Stimulated activated CD8-positive, alpha-beta memory T cell treated with anti-CD3 and anti-CD28 coated beads, Interleukin-15, amount 100 ng/mL, for 48 hours (primary cell): Measurements from ENCODE around the gene CNTN5.

Experiments used
- DNase-seq, 2 donors: peaks; one replicate each; pipeline ENCODE4 v3.0.0-alpha.2; 2020; ENCODE audit warnings: low read depth in 2 of 2

Gene CNTN5

GRCh38 chr11:99383648-99384245, 363.0 kb downstream of the CNTN5 start:
- no peak for DNase-seq

GRCh38 chr11:99391245-99391644, 370.5 kb downstream of the CNTN5 start:
- DNase-seq, result no peak

DNA sequence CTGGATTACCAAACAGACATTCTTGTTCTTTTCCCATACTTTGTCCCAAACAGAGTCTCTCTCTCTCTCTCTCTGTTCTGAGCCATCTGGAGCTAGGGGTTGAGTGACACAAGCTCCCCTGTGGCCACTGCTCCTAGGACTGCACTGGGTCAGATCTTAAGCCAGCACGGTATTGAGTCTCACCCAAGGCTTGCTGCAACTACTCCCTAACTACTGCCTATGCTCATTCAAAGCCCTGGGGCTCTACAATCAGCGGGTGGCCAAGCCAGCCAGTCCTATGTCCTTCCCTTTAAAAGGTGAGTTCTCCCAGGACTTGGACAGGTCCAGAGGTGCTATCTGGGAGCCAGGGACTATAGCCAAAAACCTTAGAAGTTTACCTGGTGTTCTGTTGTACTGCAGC, 385.6 kb downstream of the CNTN5 start:
- no peak for DNase-seq

DNA sequence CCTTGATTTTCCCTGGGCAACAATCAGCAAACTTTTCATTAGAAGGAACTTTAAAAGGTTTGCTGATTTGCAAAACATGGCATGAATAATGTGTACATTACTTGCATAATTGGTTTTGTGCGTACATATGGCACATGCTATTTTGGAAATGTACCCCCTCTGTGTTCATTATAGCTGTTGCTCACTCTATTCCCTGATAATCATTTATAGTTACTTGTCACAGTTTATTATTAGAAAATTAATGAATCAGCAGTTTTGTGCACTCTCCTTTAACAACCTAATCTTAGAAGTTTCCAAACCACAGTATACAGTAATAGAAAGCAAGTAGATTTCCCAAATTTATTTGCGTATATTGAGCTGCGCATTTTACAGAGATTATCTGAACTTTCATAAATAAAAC, 389.9 kb downstream of the CNTN5 start:
- DNase-seq, result no peak

DNA sequence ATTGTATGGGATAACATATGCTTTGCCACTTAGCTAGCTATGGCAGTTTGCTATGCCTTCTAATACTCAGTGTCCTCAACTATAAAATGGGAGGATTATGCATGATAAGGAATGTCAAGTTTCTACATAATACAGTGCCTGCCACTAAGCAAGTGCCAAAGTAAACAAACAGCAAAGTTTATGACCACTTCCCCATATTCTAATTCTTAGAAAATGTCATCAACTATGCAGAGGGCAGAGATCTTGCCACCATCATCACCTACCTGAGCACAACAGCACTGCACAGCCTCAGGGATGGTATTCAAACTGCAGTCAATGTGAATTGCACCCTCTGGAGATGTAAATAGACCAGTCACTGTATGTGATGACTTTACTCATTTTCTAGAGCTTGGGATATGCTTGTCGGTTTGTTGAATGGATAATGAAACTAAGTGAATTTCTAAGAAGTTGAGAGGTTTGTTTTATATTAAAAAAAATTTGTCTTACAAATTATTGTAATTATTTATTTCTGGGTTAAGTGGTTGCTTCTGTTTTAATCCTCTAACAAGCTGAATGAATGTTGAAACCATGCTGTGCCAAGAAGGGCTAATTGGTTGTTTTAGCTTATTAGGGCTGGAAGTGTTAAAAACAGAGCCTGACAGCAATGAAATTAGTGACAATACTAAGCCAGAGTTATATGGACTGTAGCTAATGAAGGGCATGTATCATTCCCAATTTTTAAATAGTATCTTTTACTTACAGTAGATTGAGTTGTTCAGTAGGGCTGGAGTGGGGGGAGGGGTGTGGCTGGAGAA, 398.4 kb downstream of the CNTN5 start:
- no peak for DNase-seq

DNA sequence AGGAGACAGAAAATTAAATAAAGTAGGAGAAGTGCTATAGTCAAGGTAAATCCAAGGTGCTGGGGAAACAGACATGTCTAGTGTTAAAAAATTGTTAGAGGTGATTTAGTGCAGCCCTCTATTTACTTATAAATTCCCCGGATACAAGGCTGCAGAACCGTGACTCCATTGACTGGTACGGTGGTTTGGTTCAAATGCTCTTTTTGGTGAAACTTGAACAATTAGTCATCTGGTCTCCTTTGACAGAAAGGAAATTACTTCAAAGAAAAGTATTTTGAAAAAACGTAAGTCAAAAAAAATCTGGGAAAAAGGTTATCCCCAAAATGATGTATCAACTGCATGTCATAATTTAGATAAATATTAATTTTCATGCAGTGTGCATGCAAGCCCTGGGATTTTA, 399.2 kb downstream of the CNTN5 start:
- DNase-seq, result no peak

- no peak for DNase-seq
These were observed 402.1 kb downstream of the CNTN5 start for GRCh38 chr11:99422581-99423427.

DNA sequence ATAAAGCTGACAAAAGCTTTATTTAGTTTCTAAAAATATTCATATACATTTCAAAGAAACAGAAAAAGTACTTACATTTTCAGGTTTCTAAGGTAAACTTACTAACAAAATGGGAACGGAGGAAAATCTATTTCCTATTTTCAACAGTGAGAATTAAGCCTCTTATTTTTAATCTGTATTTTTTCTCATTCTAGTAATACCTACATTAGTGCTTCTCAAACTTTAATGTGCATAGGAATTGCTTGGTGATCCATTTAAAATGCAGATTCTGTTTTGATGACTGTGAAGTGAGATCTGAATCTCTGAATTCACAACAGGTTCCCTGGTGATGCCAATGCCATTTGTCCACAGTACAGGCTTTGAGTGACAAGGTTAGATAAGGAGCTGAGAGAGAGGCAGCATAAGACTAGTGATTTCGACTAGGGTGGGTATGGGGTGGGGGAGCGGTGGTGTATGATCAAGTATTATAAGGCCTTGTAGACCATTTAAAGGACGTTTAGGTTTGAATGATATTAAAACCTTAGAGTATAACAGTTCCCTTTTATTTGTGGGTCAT, 402.8 kb downstream of the CNTN5 start:
- no peak for DNase-seq

DNA sequence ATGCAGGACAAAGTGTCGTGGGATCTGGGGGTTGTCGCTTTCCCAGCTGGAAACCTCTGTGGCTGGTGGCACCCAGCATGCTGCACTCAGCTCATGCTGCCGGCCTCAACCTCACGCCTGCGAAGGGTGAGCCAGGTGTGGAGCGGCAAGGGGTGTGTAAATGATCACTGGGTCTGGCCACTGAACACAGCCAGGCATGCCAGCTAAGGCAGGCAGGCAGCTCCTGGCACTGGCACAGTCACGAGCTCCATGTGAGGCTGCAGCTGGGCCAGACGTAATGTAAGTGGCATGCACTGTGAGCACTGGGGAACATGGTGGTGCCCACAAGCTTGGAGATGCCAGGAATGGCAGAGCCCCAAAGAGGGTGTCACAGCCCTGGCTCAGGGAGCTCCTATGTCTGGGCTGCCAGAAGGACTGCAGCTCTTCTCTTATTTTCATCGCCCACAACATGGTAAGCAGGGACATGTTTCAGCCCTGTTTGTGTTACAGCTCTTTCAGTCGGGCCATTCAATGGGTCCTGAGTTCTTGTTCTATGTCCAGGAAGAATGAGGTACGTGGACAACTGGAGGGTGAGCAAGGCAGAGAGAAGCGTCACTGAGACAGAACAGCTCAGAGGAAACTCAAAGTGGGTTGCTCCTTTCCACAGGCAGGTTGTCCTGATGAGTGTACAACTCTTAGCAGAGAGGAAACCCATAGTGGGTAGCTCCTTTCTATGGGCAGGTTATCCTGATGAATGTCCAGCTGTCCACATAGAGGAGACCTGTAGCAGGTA, 403.8 kb downstream of the CNTN5 start:
- no peak for DNase-seq

DNA sequence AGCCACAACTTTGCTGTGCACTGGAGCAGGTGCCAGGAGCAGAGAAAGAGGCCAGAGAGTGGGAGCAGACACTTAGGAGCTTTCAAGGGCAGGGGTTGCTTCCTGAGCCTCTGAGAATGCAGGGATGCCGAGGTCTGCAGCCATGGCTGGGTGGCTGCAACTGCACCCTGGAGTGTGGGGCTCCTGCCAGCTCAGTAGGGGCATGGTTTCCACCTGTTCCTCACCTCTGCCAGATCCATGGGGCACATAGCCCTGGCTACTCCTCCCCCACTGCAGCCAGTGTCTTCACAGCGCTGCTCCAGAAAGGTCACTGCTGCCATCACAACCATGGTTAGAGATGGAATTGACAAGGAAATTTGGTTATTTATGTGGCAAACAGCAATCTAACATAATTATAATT, 404.8 kb downstream of the CNTN5 start:
- no peak for DNase-seq

- no peak for DNase-seq
These were observed 411.9 kb downstream of the CNTN5 start for GRCh38 chr11:99432677-99433076.

- no peak for DNase-seq
These were observed 422.5 kb downstream of the CNTN5 start for GRCh38 chr11:99443276-99443675.

DNA sequence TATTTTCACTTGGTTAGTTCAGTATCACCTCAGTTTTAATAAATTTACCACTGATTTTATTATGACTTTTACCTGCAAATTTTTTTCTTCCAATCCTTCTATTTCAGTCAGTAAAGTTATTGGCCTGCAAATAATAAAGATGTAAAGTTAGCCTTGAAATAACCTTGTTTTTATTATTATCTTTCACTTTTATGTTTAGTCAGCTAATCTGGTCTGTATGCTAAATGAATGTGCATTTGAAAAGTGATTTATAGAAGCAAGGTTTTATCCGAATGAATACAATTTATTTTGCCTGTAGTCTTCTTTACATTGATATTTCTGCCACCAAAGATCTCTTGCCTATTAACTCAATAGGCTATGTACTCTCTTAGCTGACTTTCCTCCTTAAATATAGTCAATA, 425.7 kb downstream of the CNTN5 start:
- no peak for DNase-seq

GRCh38 chr11:99449345-99449744, 428.6 kb downstream of the CNTN5 start:
- DNase-seq, result no peak

DNA sequence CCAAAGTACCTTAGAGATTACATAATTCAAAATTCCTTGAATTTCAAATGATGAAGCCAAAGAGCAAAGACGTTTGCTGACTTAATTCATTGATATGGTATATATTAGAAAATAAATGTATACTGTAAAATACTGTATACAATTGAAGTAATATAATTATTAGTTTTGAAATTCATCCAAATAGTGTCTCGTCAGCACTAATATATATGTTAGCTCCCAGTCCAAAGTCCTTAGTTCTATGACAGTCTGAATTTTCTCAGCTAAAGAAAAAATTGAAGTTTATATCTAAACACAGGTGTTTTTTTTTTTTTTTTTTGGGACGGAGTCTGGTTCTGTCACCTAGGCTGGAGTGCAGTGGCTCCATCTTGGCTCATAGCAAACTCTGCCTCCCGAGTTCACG, 431.3 kb downstream of the CNTN5 start:
- no peak for DNase-seq

DNA sequence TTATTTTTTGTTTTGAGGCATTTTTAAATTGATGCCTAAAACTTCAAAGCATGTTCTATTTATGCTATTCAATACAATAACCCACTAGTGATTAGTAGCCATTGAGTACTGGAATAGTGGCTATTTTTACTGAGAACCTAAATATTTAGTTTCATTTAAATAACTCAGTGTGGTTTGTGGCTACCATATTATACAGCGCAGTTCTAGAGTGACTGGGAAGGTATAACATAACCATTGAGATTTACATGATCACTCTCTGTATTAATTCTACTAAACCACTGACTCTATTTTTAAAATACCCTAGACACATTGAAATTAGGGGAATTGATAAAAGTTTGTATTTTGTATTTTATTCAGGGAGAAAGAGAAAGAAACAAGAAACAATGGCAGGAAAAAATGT, 441.2 kb downstream of the CNTN5 start:
- no peak for DNase-seq

- DNase-seq, result no peak
These were observed 444.2 kb downstream of the CNTN5 start for GRCh38 chr11:99464985-99465384.

DNA sequence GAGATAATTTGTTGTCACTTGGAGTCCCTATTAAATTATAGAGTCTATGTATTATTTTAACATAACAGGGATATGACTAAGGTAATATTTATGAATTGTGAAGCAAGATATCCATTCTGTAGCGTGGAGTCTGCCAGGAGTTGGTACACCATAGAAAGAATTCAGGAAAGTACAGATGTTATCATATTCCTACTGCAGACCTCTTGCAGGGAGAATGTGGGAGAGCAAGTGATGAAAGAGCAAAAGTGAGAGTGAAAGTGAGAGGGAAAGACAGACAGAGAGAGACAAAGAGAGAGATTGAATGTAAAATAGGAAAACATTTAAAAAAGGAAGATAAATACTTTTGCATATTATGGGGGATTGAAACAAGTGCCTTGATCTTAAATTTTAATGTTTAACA, 468.8 kb downstream of the CNTN5 start:
- no peak for DNase-seq

GRCh38 chr11:99494065-99494464, 473.3 kb downstream of the CNTN5 start:
- no peak for DNase-seq

- DNase-seq, result no peak
These were observed 480.9 kb downstream of the CNTN5 start for GRCh38 chr11:99501655-99502054.

DNA sequence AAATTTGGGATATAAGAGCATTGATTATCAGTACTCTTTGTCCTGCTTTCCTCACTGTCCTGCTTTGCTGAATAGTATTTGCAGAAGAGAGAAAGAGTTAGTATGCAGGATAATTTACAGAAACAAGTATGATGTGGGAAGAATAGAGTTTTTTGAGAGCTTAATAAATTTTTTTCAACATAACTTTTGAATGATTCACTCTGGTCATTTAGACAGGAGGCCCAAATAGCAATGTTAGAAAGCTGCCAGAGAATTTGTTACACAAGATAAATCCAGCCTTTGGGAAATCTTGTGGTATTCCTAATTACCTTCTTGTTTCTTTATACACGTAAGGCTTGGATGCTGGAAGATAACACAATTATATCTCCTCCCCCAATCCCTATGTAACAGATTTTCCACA, 484.6 kb downstream of the CNTN5 start:
- no peak for DNase-seq

GRCh38 chr11:99505831-99506230, 485.1 kb downstream of the CNTN5 start:
- no peak for DNase-seq
